ENCODE data around the gene CSTPP1.

CSTPP1 gene

GRCh38 chr11:47144541-47144940 lies 208.0 kb downstream of the CSTPP1 start:
- no peak for DNase-seq

GRCh38 chr11:47147250-47147649 lies 210.7 kb downstream of the CSTPP1 start:
- no peak for DNase-seq

- DNase-seq: no peak
Measured at GRCh38 chr11:47147681-47148080, 211.1 kb downstream of the CSTPP1 start.

DNA sequence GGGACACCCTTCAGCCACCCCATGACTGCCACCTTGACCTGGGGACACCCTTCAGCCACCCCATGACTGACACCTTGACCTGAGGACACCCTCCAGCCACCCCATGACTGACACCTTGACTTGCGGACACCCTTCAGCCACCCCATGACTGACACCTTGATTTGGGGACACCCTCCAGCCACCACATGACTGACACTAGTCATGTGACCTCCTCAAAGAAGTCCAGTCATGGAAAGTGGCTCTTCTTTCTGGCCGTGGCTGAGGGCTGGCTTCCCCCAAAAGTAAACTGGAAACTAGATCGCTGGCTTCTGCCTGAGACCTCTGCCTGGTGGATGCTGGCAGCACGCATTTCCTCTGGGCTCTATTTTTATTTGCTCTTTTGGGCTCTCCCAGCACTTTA lies 211.7 kb downstream of the CSTPP1 start:
- DNase-seq: no peak

GRCh38 chr11:47148903-47149531 lies 212.5 kb downstream of the CSTPP1 start:
- DNase-seq: no peak

GRCh38 chr11:47149782-47150181 lies 213.2 kb downstream of the CSTPP1 start:
- no peak for DNase-seq

DNA sequence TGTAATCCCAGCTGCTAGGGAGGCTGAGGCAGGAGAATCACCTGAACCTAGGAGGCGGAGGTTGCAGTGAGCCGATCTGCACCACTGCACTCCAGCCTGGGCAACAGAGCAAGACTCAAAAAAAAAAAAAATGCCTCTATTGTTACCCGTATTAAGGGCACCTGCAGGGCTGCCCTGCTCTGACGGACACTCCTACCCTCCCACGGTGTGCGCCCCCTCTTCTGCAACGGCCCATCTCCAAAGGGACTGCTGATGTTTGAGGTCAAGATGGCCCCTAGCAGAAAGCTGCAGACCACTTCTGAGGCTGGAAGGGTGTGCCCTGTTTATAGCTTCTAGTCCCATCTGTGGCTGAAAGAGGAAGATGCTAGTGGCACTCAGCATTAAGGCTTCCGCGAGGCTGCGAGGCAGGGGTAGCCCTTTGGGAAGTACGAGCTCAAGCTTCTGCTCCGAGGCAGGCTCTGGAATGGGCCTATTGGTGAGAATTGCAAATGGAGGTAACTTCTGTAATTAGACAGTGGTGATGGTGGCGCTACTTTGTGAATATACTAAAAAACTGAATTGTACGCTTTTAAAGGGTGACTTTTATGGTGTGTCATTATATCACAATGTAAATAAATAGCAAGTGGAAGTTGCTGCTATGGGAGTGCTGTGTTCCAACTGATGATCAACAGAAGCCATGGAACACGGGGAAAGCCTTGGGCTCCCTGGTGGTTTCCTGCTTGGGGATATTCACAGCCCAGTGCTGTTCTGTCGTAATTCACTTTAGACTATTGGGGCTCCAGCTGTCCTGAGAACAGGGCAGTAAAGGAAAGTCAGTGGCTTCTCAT lies 215.8 kb downstream of the CSTPP1 start:
- DNase-seq: no peak

DNA sequence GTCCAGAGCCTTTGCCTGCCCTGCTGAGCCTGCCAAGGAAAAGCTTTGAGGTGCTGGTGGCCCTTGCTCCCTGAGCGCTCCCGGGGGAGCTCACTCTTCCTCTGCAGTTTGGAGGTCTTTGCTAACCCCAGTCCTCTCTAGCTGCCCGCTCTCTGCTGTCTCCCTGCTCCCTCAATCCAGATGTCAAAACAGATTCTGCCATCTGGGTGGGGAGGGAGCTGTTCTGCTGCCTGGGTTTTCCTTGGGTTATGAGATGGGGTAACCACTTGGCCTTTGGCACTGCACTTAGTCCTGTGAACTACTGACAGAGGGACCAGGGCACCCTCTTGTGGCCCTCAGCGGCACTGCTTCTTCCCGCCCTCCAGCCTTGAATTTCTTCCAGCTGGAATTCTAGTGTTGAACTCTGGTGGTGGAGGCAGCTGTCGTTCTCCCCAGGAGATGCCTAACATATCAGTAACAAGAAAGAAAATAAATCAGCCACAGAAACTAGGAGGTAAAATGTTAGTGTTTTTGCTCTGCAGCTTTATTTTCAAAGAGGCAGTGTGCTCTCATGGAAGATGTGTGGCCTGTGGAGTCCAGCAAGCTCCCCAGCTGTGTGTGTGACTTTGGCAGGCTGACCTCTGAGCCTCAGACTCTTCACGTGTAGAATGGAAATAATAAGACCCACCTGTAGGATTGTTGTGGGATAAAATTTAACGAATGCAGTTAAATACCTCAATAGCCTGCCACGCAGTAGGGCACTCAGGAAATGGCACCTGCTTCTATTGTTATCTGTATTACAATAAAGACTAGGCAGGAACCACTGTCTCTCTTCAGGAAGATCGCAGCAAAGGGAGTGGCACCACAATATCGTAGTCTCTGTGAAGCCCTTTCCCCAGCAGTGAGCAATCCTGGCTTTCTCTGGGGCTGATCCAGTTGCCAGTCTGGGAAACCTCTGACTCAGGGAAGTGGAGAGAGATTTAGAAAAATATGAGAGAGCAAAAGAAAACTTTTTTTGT lies 216.7 kb downstream of the CSTPP1 start:
- DNase-seq: peak; percentile 57

- peak; percentile 43 for DNase-seq
Measured at GRCh38 chr11:47154616-47155570, 218.3 kb downstream of the CSTPP1 start.

DNA sequence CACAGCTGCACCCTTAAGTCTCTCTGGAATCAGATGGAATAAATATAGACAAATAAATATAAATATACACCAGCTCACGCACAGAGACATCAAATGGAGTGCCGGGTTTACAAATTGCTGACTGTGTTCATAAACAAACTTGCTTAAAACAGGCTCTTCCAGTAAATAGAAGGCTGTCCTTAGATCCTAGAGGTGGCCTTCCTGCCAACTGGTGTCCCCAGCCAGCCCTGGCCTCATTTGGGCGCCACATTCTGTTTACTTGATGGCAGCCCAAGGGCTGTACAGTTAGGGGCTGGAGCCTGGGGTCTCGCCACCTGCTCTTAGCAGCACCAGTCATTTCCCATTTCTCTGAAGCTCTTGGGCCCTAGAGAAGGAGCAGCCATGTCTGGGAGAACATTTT lies 219.3 kb downstream of the CSTPP1 start:
- no peak for DNase-seq

DNA sequence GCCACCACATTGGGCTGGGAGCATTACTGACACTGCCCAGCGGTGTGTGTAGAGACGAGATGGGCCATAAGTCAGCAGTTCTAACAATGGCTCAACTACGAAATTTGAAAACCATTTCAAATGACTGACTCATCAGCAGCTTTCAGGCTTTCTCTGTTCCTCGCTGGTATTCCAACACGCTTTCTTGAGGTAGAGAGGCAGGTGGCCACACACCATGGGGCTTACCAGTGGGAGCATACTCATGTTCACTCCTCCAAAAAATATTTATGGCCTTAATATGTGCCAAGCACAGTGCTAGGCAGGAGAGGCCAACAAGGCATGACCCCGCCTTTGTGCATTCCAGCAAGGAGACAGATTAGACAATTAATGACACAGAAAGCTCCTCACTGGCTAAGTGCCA lies 219.8 kb downstream of the CSTPP1 start:
- no peak for DNase-seq

DNA sequence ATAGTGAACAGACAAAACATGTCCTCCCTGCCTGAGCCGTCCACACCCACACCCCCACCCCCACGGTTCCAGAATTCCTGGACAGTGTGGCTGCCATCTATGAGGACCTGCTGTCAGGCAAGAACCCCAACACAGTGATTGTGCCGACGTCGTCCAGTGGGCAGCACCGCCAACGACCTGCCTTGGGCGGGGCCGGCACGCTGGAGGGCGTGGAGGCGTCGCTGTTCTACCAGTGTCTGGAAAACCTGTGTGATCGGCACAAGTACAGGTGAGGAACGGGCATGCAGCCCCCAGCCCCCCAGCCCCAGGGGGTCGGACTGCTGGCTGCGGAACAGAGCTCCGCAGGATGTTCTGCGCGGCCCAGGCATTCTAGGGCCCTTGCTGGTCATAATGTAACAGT lies 220.4 kb downstream of the CSTPP1 start:
- DNase-seq: no peak

DNA sequence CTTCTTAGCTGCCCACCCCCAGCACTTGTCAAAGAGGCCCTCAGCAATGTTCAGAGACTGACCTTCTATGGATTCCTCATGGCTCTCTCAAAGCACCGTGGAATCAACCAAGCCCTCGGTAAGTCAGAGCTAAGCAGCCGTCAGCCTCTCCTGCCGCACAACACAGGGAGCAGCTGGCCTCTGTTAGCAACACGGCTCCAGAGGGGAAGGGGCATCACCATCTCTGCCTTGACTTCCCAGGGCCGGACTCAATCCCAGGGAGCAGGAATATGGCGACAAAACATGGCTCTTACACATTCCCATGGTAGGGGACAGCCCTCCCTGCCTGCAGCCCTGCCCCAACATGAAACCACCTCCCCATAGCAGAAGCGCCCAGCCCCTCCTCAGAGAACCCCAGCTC lies 221.2 kb downstream of the CSTPP1 start:
- DNase-seq: no peak

- no peak for DNase-seq
Measured at GRCh38 chr11:47158242-47158641, 221.7 kb downstream of the CSTPP1 start.

DNA sequence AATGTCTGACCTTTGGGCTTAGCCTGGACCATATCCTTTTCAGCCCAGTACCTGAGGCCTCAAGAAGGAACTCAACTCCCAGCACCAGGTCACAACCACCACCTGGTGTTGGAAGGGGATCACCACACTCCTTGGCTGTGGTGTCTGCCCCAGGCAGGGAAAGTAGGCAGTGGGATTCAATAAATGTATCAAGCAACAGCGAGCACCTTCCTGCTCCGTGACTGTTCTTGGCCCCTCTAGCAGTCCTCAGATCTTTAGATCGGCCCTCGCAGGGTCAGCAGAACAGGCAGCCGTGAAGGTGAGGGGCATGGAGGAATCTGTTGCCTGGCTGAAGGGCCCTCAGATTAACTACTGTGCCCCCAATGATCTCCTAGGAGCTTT lies 224.2 kb downstream of the CSTPP1 start:
- no peak for DNase-seq

GRCh38 chr11:47161134-47161854 lies 224.7 kb downstream of the CSTPP1 start:
- peak; percentile 62 for DNase-seq

GRCh38 chr11:47161890-47162289 lies 225.3 kb downstream of the CSTPP1 start:
- no peak for DNase-seq

DNA sequence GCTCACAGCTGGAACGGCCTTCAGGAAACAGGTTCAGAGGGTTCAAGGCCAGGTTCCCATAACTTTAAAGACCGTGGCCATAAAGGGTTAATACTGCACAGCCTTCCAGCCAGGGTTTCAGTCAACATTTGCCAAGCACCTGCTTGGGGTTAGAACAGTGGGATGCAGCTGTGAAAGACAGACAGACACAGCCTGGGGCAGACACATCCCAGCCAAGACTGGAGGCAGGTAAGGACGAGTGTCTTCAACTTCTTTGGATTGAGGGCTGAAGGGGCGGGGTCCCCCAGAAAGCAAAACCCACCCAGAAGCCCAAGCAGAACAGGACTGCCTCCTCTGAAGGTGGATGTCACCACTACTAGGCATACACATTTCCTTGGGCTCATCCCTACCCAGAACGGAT lies 225.9 kb downstream of the CSTPP1 start:
- no peak for DNase-seq

DNA sequence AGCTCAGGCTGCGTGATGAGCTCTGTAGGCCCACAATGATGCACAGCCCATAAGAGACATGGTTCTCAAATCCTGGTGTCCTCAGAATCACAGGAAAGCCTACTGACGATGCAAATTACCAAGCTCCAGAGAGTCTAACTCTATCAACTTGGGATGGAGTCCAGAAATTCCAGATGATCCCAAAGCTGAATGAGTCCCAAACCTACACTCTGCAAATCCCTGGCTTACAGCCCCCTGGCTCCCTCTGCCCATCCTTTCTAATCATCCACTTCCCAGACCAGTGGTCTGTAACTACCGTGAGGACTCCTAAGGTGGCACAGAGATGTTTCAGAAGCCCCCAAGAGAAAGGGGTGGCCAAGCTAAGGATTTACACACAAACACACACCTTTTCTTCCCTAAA lies 226.6 kb downstream of the CSTPP1 start:
- no peak for DNase-seq

DNA sequence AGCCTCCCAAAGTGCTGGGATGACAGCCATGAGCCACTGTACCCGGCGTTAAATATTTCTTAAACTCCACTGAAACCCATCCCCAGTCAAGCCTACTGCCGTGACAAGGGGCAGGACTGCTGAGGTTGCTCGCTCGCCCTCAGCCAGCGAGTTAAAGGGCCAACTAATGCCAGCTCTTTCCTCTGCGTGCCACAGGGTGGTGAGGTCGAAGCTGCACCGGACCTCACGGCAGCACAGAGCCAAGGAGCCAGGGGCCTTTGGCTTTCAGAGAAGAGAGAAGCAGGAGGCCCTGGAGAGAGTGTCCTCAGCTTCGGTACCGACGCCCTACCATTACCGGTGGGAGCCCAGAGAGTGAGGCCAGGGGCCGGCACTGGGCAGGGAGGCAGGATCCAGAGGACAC lies 227.3 kb downstream of the CSTPP1 start:
- DNase-seq: no peak

GRCh38 chr11:47164321-47164720 lies 227.8 kb downstream of the CSTPP1 start:
- DNase-seq: no peak
